ENCODE measurements around the gene NR1D2. TPM values are rescaled to one million over a fixed set of nuclear protein-coding genes. Genes with fewer than 3 reads are reported as not detected.

Gene NR1D2
- polyA plus RNA-seq, 1 donor from 2014 or later: 12.9 TPM

- H3K9ac ChIP-seq (ENCODE audit: low read length): no peak overlapping the region
- peaks cover 22% of the 10 kb centered on the region for H3K79me2 ChIP-seq (replicated peaks; ENCODE audit: insufficient read depth, low read length)
- no peaks in the 10 kb centered on the region for H3F3A ChIP-seq (ENCODE audit: insufficient read depth, low read length, poor library complexity, severe bottlenecking)
- TF ChIP-seq, protein P1, sequence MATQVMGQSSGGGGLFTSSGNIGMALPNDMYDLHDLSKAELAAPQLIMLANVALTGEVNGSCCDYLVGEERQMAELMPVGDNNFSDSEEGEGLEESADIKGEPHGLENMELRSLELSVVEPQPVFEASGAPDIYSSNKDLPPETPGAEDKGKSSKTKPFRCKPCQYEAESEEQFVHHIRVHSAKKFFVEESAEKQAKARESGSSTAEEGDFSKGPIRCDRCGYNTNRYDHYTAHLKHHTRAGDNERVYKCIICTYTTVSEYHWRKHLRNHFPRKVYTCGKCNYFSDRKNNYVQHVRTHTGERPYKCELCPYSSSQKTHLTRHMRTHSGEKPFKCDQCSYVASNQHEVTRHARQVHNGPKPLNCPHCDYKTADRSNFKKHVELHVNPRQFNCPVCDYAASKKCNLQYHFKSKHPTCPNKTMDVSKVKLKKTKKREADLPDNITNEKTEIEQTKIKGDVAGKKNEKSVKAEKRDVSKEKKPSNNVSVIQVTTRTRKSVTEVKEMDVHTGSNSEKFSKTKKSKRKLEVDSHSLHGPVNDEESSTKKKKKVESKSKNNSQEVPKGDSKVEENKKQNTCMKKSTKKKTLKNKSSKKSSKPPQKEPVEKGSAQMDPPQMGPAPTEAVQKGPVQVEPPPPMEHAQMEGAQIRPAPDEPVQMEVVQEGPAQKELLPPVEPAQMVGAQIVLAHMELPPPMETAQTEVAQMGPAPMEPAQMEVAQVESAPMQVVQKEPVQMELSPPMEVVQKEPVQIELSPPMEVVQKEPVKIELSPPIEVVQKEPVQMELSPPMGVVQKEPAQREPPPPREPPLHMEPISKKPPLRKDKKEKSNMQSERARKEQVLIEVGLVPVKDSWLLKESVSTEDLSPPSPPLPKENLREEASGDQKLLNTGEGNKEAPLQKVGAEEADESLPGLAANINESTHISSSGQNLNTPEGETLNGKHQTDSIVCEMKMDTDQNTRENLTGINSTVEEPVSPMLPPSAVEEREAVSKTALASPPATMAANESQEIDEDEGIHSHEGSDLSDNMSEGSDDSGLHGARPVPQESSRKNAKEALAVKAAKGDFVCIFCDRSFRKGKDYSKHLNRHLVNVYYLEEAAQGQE (IDR thresholded peaks at IDR 0.05; ENCODE audit: borderline replicate concordance): no peak
- TF ChIP-seq EZH2 (IDR thresholded peaks at IDR 0.05; ENCODE audit: borderline replicate concordance, insufficient read depth, low read length, poor library complexity, severe bottlenecking): no peak
- TF ChIP-seq CTCF (IDR thresholded peaks at IDR 0.05; ENCODE audit: poor library complexity, severe bottlenecking): no peak
- TF ChIP-seq EP300 (conservative IDR thresholded peaks at IDR 0.05; ENCODE audit: poor library complexity, severe bottlenecking): no peak
- no peak for TF ChIP-seq POLR2AphosphoS5 (IDR thresholded peaks at IDR 0.05)
- no peak for TF ChIP-seq MXI1 (conservative IDR thresholded peaks at IDR 0.05; ENCODE audit: poor library complexity, severe bottlenecking)
- TF ChIP-seq RAD21 (conservative IDR thresholded peaks at IDR 0.05): no peak
- TF ChIP-seq TAF1 (IDR thresholded peaks at IDR 0.05; ENCODE audit: low read depth): no peak
- TF ChIP-seq SMC3 (conservative IDR thresholded peaks at IDR 0.05; ENCODE audit: poor library complexity): no peak
- H3K36me3 ChIP-seq (ENCODE audit: insufficient read depth, low read length): peaks cover 13% of the 10 kb centered on the region
- no peak overlapping the region for H3K4me2 ChIP-seq (ENCODE audit: low read length)
- H3K9me3 ChIP-seq (ENCODE audit: low read length): no peaks in the 10 kb centered on the region
- H3K9me2 ChIP-seq (ENCODE audit: insufficient read depth, low read length): no peaks in the 10 kb centered on the region
- H3K27ac ChIP-seq (ENCODE audit: low read length): no peak overlapping the region
- H4K20me1 ChIP-seq (ENCODE audit: insufficient read depth): no peaks in the 10 kb centered on the region
- H3K4me3 ChIP-seq (ENCODE audit: low read length): no peak overlapping the region
- no peaks in the 10 kb centered on the region for H3K27me3 ChIP-seq (ENCODE audit: insufficient read depth, low read depth, low read length)
- H2AFZ ChIP-seq (ENCODE audit: low read depth, low read length): no peak overlapping the region
These were observed 24.0 kb upstream of the NR1D2 start for GRCh38 chr3:23921052-23921511.

DNA sequence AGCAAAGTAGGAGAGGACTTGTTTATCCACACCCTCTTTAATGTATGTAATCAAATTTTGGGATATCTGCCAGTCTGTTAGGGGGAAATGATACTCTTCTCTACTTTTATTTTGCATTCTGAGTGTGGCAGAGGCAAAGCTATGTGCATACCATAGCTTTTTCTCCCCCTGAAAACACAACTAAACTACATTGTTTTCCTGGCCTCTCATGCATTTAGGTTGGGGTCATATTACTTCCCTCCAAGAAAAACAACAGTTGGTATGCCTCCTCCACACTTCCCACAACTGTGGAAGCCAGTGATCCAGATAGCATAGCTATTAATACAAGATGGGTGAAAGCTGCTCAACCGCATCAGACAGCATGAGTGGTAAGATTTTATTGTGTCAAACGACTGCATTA, 21.3 kb upstream of the NR1D2 start:
- Histone ChIP-seq H3K9ac (ENCODE audit: low read length) (no peak overlapping the region), H3K27me3 (ENCODE audit: insufficient read depth, low read depth, low read length) (no peaks in the 10 kb centered on the region), H3K9me3 (ENCODE audit: low read length) (no peaks in the 10 kb centered on the region), H3K4me2 (ENCODE audit: low read length) (no peak overlapping the region), H3K79me2 (replicated peaks; ENCODE audit: insufficient read depth, low read length) (peaks cover 2% of the 10 kb centered on the region), H3F3A (ENCODE audit: insufficient read depth, low read length, poor library complexity, severe bottlenecking) (no peaks in the 10 kb centered on the region), H3K9me2 (ENCODE audit: insufficient read depth, low read length) (no peaks in the 10 kb centered on the region), H3K27ac (ENCODE audit: low read length) (no peak overlapping the region), H2AFZ (ENCODE audit: low read depth, low read length) (no peak overlapping the region), H3K4me3 (ENCODE audit: low read length) (no peak overlapping the region), H3K36me3 (ENCODE audit: insufficient read depth, low read length) (peaks cover 9% of the 10 kb centered on the region), H4K20me1 (ENCODE audit: insufficient read depth) (no peaks in the 10 kb centered on the region)
- TF ChIP-seq EP300 (conservative IDR thresholded peaks at IDR 0.05; ENCODE audit: poor library complexity, severe bottlenecking) (no peak), SMC3 (conservative IDR thresholded peaks at IDR 0.05; ENCODE audit: poor library complexity) (no peak), CTCF (IDR thresholded peaks at IDR 0.05; ENCODE audit: poor library complexity, severe bottlenecking) (no peak), TAF1 (IDR thresholded peaks at IDR 0.05; ENCODE audit: low read depth) (no peak), MXI1 (conservative IDR thresholded peaks at IDR 0.05; ENCODE audit: poor library complexity, severe bottlenecking) (no peak), RAD21 (conservative IDR thresholded peaks at IDR 0.05) (no peak), POLR2AphosphoS5 (IDR thresholded peaks at IDR 0.05) (no peak), EZH2 (IDR thresholded peaks at IDR 0.05; ENCODE audit: borderline replicate concordance, insufficient read depth, low read length, poor library complexity, severe bottlenecking) (no peak)
- TF ChIP-seq, protein P1 (IDR thresholded peaks at IDR 0.05; ENCODE audit: borderline replicate concordance): no peak

All from neural cell (in vitro differentiated cells).